K562 (cell line): ENCODE data around the gene ALDH3B2. TPM values are rescaled to one million over a fixed set of nuclear protein-coding genes. Genes with fewer than 3 reads are reported as not detected.

Experiments
- NR0B1 ChIP-seq: fragments of 450-650 bp; IDR thresholded peaks from one replicate; pipeline ENCODE4 v1.6.1; 2018; ENCODE audit warnings: mild to moderate bottlenecking, moderate library complexity; ENCODE audit not compliant: partially characterized antibody
- POLR2G ChIP-seq: fragments of 200-400 bp; formaldehyde crosslinking; IDR thresholded peaks from 2 replicates; pipeline ENCODE4 v1.6.1; 2017; ENCODE audit warnings: low read depth, mild to moderate bottlenecking, antibody characterized with exemption, low read length, moderate library complexity
- RB1 ChIP-seq: fragments of 450-650 bp; IDR thresholded peaks from 2 replicates; pipeline ENCODE4 v1.6.1; 2017; ENCODE audit warnings: low read depth, mild to moderate bottlenecking
- RFX5 ChIP-seq: IDR thresholded peaks from 2 replicates; pipeline ENCODE4 v1.6.1; 2011; ENCODE audit warnings: low read depth, mild to moderate bottlenecking, improper control_type of control experiment, low read length
- THAP12 ChIP-seq: fragments of 250-450 bp; sonication (Bioruptor Pico); IDR thresholded peaks from 2 replicates; pipeline ENCODE4 v1.9.0; 2021; ENCODE audit warnings: mild to moderate bottlenecking, inconsistent platforms
- THRAP3 ChIP-seq: fragments of 450-650 bp; IDR thresholded peaks from 2 replicates; pipeline ENCODE4 v1.6.1; 2016; ENCODE audit warnings: mild to moderate bottlenecking, inconsistent platforms, borderline replicate concordance
- ZNF785 ChIP-seq: fragments of 250-450 bp; sonication (Bioruptor Pico); IDR thresholded peaks from 2 replicates; pipeline ENCODE4 v1.4.0; 2020; ENCODE audit warnings: mild to moderate bottlenecking
- polyA plus RNA-seq, 8 experiments: library from polyadenylated mRNA; depleted of rRNA in 4 of 8; stranded (reverse) in 5 of 8; unstranded in 3 of 8; fragments of >200 nt; fragmentation: Nextera tagmentation in 2 of 8; fragmentation: Illumina TruSeq in 1 of 8; extraction: Ambion mirVana in 2 of 8; extraction: Trizol in 1 of 8; gene quantifications; 2 replicates each; pipeline versions ENCODE4 v1.2.1 to v1.2.3, GENCODE V29; 2011 to 2014; ENCODE audit warnings: inconsistent platforms in 1 of 8, missing spikeins in 1 of 8
- total RNA-seq, 7 experiments: library from RNA; depleted of rRNA in 6 of 7; stranded (reverse); fragments of >200 nt in 6 of 7; fragmentation: Illumina TruSeq in 2 of 7; extraction: Trizol in 2 of 7; gene quantifications; 2 replicates each; pipeline versions ENCODE4 v1.2.1 to v1.2.3, GENCODE V29; 2011 to 2021; ENCODE audit warnings: low replicate concordance in 1 of 7
- TF ChIP-seq, protein P1 (sequence below), 3 experiments: IDR thresholded peaks in 2 of 3; conservative IDR thresholded peaks in 1 of 3; 2 replicates each; pipeline ENCODE4 v1.5.1; 2011 to 2012; ENCODE audit warnings: low read length in 3 of 3, mild to moderate bottlenecking in 3 of 3, control low read depth in 2 of 3, improper control_type of control experiment in 1 of 3, inconsistent platforms in 1 of 3, low read depth in 1 of 3, mixed read lengths in 1 of 3, moderate library complexity in 1 of 3; ENCODE audit not compliant: insufficient read depth in 2 of 3

Gene ALDH3B2
- total and polyA plus RNA-seq, 9 of the 15 experiments (the other 6 are each of a cell fraction or from before 2014, with no cell fraction given), result not detected

GRCh38 chr11:67614730-67615714 is 59.4 kb downstream of the ALDH3B2 start (continued):
- TF ChIP-seq THRAP3 (no peak), RB1 (no peak), NR0B1 (no peak), RFX5 (no peak), THAP12 (CRISPR knock-in tag) (no peak), ZNF785 (CRISPR knock-in tag) (no peak), POLR2G (peak; percentile 63)
- TF ChIP-seq, protein P1, sequence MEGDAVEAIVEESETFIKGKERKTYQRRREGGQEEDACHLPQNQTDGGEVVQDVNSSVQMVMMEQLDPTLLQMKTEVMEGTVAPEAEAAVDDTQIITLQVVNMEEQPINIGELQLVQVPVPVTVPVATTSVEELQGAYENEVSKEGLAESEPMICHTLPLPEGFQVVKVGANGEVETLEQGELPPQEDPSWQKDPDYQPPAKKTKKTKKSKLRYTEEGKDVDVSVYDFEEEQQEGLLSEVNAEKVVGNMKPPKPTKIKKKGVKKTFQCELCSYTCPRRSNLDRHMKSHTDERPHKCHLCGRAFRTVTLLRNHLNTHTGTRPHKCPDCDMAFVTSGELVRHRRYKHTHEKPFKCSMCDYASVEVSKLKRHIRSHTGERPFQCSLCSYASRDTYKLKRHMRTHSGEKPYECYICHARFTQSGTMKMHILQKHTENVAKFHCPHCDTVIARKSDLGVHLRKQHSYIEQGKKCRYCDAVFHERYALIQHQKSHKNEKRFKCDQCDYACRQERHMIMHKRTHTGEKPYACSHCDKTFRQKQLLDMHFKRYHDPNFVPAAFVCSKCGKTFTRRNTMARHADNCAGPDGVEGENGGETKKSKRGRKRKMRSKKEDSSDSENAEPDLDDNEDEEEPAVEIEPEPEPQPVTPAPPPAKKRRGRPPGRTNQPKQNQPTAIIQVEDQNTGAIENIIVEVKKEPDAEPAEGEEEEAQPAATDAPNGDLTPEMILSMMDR (IDR thresholded peaks at IDR 0.05 in 2 of 3, conservative IDR thresholded peaks at IDR 0.05 in 1 of 3; ENCODE audit: insufficient read depth in 2 of 3, low read depth in 1 of 3, low read length in 3 of 3), result peak; percentile 54 to 76 (median 68)
